ENCODE data around the gene VPS8.

DNA sequence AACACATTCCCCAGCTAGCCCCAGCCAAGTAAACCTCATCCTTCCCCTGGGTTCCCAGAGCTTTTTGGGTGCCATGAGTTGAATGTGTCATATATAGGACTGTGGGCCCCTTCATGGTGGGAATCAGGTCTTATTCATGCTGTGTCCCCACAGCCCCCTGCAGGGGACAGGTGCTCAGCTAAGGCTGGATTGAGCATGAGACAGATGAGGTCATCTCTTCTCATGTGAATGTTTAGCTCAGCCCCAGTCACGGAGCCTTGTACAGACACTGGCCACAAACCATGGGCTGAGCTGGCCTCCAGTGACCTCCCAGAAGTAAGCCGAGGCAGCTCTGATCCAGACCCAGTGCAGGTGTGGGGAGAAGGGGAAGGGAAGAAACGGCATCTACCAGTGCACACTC lies 270.2 kb downstream of the VPS8 start:
- TF ChIP-seq, protein P1, sequence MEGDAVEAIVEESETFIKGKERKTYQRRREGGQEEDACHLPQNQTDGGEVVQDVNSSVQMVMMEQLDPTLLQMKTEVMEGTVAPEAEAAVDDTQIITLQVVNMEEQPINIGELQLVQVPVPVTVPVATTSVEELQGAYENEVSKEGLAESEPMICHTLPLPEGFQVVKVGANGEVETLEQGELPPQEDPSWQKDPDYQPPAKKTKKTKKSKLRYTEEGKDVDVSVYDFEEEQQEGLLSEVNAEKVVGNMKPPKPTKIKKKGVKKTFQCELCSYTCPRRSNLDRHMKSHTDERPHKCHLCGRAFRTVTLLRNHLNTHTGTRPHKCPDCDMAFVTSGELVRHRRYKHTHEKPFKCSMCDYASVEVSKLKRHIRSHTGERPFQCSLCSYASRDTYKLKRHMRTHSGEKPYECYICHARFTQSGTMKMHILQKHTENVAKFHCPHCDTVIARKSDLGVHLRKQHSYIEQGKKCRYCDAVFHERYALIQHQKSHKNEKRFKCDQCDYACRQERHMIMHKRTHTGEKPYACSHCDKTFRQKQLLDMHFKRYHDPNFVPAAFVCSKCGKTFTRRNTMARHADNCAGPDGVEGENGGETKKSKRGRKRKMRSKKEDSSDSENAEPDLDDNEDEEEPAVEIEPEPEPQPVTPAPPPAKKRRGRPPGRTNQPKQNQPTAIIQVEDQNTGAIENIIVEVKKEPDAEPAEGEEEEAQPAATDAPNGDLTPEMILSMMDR (IDR thresholded peaks at IDR 0.05; ENCODE audit: low read depth, low read length, missing input control): no peak
- TF ChIP-seq HNF4A (conservative IDR thresholded peaks at IDR 0.05): no peak
- no peak for TF ChIP-seq TAF1 (conservative IDR thresholded peaks at IDR 0.05)
- TF ChIP-seq, protein P2, sequence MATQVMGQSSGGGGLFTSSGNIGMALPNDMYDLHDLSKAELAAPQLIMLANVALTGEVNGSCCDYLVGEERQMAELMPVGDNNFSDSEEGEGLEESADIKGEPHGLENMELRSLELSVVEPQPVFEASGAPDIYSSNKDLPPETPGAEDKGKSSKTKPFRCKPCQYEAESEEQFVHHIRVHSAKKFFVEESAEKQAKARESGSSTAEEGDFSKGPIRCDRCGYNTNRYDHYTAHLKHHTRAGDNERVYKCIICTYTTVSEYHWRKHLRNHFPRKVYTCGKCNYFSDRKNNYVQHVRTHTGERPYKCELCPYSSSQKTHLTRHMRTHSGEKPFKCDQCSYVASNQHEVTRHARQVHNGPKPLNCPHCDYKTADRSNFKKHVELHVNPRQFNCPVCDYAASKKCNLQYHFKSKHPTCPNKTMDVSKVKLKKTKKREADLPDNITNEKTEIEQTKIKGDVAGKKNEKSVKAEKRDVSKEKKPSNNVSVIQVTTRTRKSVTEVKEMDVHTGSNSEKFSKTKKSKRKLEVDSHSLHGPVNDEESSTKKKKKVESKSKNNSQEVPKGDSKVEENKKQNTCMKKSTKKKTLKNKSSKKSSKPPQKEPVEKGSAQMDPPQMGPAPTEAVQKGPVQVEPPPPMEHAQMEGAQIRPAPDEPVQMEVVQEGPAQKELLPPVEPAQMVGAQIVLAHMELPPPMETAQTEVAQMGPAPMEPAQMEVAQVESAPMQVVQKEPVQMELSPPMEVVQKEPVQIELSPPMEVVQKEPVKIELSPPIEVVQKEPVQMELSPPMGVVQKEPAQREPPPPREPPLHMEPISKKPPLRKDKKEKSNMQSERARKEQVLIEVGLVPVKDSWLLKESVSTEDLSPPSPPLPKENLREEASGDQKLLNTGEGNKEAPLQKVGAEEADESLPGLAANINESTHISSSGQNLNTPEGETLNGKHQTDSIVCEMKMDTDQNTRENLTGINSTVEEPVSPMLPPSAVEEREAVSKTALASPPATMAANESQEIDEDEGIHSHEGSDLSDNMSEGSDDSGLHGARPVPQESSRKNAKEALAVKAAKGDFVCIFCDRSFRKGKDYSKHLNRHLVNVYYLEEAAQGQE (IDR thresholded peaks at IDR 0.05): no peak
- TF ChIP-seq GABPA (IDR thresholded peaks at IDR 0.05 in 1 of 2, conservative IDR thresholded peaks at IDR 0.05 in 1 of 2): no peak

Data from liver (tissue), 3 donors.